Right renal cortex interstitium (tissue), 3 donors: ENCODE data around the gene ANKS4B. TPM values are rescaled to one million over a fixed set of nuclear protein-coding genes. Genes with fewer than 3 reads are reported as not detected.
"Not testable (repeated sequence)": the region's sequence is repeated elsewhere in the genome, so short reads cannot be mapped to it uniquely, and the experiment has no call there.

ENCODE experiments used
- DNase-seq, 3 donors: peaks; one replicate each; pipeline ENCODE4 v3.0.0-alpha.2; 2013; ENCODE audit warnings: low read depth in 3 of 3, low spot score in 2 of 3
- polyA plus RNA-seq, 3 donors: library from polyadenylated mRNA; unstranded; fragments of 120-200 nt; gene quantifications; one replicate each; pipeline ENCODE4 v1.2.1, GENCODE V29; 2013; ENCODE audit not compliant: insufficient read length in 3 of 3

ANKS4B gene
- polyA plus RNA-seq, result 1 to 10 TPM; 4.4 to 5.9 (median 5.4) TPM

- DNase-seq, result no peak
These were observed at the start of gene ANKS4B for GRCh38 chr16:21233521-21234150. TSS of gene ANKS4B (plus strand) at chr16:21233699. CDS start at chr16:21233738, 39 bp downstream.

- no peak for DNase-seq
These were observed 49.5 kb upstream of the ANKS4B start for GRCh38 chr16:21183995-21184394.

- no peak for DNase-seq
These were observed 48.7 kb upstream of the ANKS4B start for GRCh38 chr16:21184834-21185233.

- no peak for DNase-seq
These were observed 47.7 kb upstream of the ANKS4B start for GRCh38 chr16:21185659-21186325.

GRCh38 chr16:21186326-21186691 is 47.2 kb upstream of the ANKS4B start:
- no peak for DNase-seq

- DNase-seq, result no peak
These were observed 44.2 kb upstream of the ANKS4B start for GRCh38 chr16:21189311-21189710.

GRCh38 chr16:21190013-21190412 is 43.5 kb upstream of the ANKS4B start:
- DNase-seq, result no peak

- DNase-seq, result no peak
These were observed 42.9 kb upstream of the ANKS4B start for GRCh38 chr16:21190599-21190998.

GRCh38 chr16:21192991-21193390 is 40.5 kb upstream of the ANKS4B start:
- DNase-seq, result no peak

- DNase-seq, result no peak
These were observed 38.7 kb upstream of the ANKS4B start for GRCh38 chr16:21194771-21195301.

GRCh38 chr16:21195330-21195729 is 38.2 kb upstream of the ANKS4B start:
- not testable (repeated sequence) for DNase-seq

- no peak for DNase-seq
These were observed 36.4 kb upstream of the ANKS4B start for GRCh38 chr16:21197112-21197511.

GRCh38 chr16:21197621-21198020 is 35.9 kb upstream of the ANKS4B start:
- DNase-seq, result no peak

GRCh38 chr16:21199607-21200218 is 33.8 kb upstream of the ANKS4B start:
- DNase-seq, result no peak

- no peak for DNase-seq
These were observed 30.2 kb upstream of the ANKS4B start for GRCh38 chr16:21203155-21203797.

GRCh38 chr16:21205303-21205702 is 28.2 kb upstream of the ANKS4B start:
- no peak for DNase-seq

GRCh38 chr16:21206550-21206949 is 26.9 kb upstream of the ANKS4B start:
- no peak for DNase-seq

- no peak for DNase-seq
These were observed 24.9 kb upstream of the ANKS4B start for GRCh38 chr16:21208446-21209230.

GRCh38 chr16:21211486-21211885 is 22.0 kb upstream of the ANKS4B start, which contains the start of gene ZP2:
TSS of gene ZP2 (minus strand) at chr16:21211574. CDS start at chr16:21211547, 27 bp downstream.
- DNase-seq, result no peak

GRCh38 chr16:21214086-21214485 is 19.4 kb upstream of the ANKS4B start:
- no peak for DNase-seq
